Colonic mucosa (tissue), 4 donors: Measurements from ENCODE around the gene MEGF10. TPM values are rescaled to one million over a fixed set of nuclear protein-coding genes. Genes with fewer than 3 reads are reported as not detected.

ENCODE experiments used
- DNase-seq: peaks from one replicate; pipeline ENCODE4 v3.0.0-alpha.2; 2020
- H3K27ac ChIP-seq: fragments of 200-600 bp; one replicate; pipeline ENCODE4 v1.8.0; 2021
- H3K27me3 ChIP-seq: fragments of 200-600 bp; one replicate; pipeline ENCODE4 v1.8.0; 2021
- H3K36me3 ChIP-seq: fragments of 200-600 bp; one replicate; pipeline ENCODE4 v1.8.0; 2021
- H3K4me1 ChIP-seq: fragments of 200-600 bp; one replicate; pipeline ENCODE4 v1.8.0; 2021; ENCODE audit warnings: mild to moderate bottlenecking
- H3K4me3 ChIP-seq: fragments of 200-600 bp; one replicate; pipeline ENCODE4 v1.8.0; 2021
- H3K9ac ChIP-seq, 2 donors: one replicate each; pipeline ENCODE4 v1.7.0; 2013; ENCODE audit warnings: control low read depth in 2 of 2, low read depth in 2 of 2, low read length in 2 of 2
- H3K9me3 ChIP-seq: fragments of 200-600 bp; one replicate; pipeline ENCODE4 v1.8.0; 2021
- intact Hi-C: fragments of 100-400 bp; cut with DNase I; formaldehyde crosslinking; loops from one replicate; pipeline ENCODE4 v1.14.1; 2022
- total RNA-seq, 2 donors: library from RNA; stranded (reverse); fragmentation: NEBNext Ultra II Directional in 1 of 2; extraction: Animal tissue kit (Norgen Biotek cat#: 25700) in 1 of 2; gene quantifications; one replicate each; pipeline ENCODE4 v1.2.1, GENCODE V29; 2021
- TF ChIP-seq, protein P1 (sequence below): fragments of 200-600 bp; IDR thresholded peaks from one replicate; pipeline ENCODE4 v1.8.0; 2022; ENCODE audit warnings: antibody characterized with exemption, mild to moderate bottlenecking
- donor health status: healthy.
- donor health status: DM: no; HTN: no; CAD: no.
- donor health status: DM: no; HTN: no; CAD: no.

The MEGF10 gene
- total RNA-seq, 2 donors from 2014 or later, result 0.35 to 0.88 TPM

DNA sequence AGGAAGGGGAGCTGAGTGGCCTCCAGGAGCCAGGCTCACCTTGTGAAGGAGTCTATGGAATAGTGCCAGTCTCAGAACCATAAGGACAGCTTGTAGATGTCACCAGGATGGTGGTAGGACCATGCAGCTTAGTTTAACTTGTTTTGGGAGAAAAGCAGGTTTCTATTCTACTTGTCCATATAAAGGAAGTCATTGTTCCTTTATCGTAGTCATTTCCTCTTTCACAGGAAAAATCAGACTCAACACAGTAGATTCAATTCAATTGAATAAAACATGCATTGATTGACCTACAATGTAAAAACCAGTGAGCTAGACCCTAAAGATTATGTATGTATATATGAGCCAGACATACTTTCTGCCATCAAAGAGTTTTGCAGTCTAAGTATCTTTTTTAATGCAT is 53.3 kb downstream of the MEGF10 start:
- Histone ChIP-seq H3K27ac (no peak overlapping the region), H3K27me3 (no peaks in the 10 kb centered on the region), H3K4me3 (no peak overlapping the region), H3K36me3 (no peaks in the 10 kb centered on the region), H3K4me1 (no peaks in the 10 kb centered on the region), H3K9ac (no peak overlapping the region), H3K9me3 (no peaks in the 10 kb centered on the region)
- TF ChIP-seq, protein P1, sequence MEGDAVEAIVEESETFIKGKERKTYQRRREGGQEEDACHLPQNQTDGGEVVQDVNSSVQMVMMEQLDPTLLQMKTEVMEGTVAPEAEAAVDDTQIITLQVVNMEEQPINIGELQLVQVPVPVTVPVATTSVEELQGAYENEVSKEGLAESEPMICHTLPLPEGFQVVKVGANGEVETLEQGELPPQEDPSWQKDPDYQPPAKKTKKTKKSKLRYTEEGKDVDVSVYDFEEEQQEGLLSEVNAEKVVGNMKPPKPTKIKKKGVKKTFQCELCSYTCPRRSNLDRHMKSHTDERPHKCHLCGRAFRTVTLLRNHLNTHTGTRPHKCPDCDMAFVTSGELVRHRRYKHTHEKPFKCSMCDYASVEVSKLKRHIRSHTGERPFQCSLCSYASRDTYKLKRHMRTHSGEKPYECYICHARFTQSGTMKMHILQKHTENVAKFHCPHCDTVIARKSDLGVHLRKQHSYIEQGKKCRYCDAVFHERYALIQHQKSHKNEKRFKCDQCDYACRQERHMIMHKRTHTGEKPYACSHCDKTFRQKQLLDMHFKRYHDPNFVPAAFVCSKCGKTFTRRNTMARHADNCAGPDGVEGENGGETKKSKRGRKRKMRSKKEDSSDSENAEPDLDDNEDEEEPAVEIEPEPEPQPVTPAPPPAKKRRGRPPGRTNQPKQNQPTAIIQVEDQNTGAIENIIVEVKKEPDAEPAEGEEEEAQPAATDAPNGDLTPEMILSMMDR, result no peak
- no peak for DNase-seq
- intact Hi-C loops, result no loop called here

DNA sequence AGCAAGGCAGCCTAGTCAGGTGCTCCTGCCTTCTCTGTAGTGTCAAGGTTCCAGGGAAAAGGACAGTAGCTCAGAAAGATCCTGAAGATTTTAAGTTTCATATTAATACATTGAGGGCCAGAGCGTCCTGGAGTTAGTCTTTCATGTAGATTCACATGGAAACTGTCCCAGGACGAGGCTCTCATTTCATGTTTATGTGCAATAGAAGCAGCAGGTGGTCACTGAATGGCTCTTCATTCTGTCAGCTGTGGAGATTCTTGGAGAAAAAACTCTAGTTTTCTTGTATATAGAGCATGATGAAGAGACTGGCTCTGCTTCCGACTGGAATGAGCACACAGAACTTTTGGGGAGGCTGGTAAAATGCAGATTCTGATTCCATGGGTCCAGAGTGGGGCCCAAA is 54.3 kb downstream of the MEGF10 start:
- TF ChIP-seq, protein P1, result no peak
- no peaks in the 10 kb centered on the region for H3K9me3 ChIP-seq
- intact Hi-C loops, result no loop called here

DNA sequence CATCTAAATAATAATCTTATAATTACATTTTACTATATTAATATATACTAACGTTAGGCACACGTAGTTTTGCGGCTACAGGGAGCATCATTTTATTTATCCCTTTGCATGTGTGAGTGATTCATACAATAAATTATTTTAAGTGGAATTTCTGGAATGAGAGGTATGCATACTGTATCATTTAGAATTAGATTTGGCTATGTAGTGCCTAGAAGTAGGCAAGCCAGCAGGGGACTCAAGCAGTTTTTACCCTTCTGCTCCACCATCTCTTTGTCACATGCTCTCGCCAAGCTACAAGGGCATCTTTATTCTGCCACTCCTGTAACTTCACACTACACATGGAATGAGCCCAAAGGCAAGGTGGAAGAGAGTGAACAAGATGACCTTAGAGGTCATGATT is 60.8 kb downstream of the MEGF10 start:
- Histone ChIP-seq H3K27ac (no peak overlapping the region), H3K4me1 (no peaks in the 10 kb centered on the region), H3K9ac (no peak overlapping the region), H3K4me3 (no peak overlapping the region), H3K36me3 (no peaks in the 10 kb centered on the region), H3K9me3 (no peaks in the 10 kb centered on the region), H3K27me3 (no peaks in the 10 kb centered on the region)
- no peak for DNase-seq
- intact Hi-C loops, result no loop called here
- TF ChIP-seq, protein P1, result no peak

More for the DNA sequence above, 54.3 kb downstream of the MEGF10 start:
- Histone ChIP-seq H3K27me3 (no peaks in the 10 kb centered on the region), H3K4me3 (no peak overlapping the region), H3K9ac (no peak overlapping the region), H3K27ac (no peak overlapping the region), H3K4me1 (no peaks in the 10 kb centered on the region), H3K36me3 (no peaks in the 10 kb centered on the region)
- no peak for DNase-seq

DNA sequence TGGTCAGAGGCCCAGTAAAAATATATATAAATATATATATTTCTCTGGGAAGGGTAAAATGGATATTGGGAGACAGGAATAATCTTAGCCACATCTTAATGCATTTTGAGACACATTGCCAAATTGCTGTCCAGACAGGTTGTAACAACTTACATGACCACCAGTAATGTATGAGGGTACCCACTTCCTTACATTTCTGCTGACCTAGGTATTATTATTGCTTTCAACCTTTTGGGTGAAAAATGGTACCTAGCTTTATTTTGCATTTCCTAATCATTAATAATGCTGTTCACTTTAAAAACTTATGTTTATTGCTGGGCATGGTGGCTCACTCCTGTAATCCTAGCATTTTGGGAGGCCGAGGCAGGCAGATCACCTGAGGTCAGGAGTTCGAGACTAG is 61.5 kb downstream of the MEGF10 start:
- H3K4me1 ChIP-seq, result no peaks in the 10 kb centered on the region
- no peaks in the 10 kb centered on the region for H3K9me3 ChIP-seq
- H3K4me3 ChIP-seq, result no peak overlapping the region
- no peaks in the 10 kb centered on the region for H3K27me3 ChIP-seq
- no peak overlapping the region for H3K27ac ChIP-seq
- TF ChIP-seq, protein P1, result no peak
- DNase-seq, result no peak
- intact Hi-C loops, result no loop called here
- no peaks in the 10 kb centered on the region for H3K36me3 ChIP-seq
- no peak overlapping the region for H3K9ac ChIP-seq

DNA sequence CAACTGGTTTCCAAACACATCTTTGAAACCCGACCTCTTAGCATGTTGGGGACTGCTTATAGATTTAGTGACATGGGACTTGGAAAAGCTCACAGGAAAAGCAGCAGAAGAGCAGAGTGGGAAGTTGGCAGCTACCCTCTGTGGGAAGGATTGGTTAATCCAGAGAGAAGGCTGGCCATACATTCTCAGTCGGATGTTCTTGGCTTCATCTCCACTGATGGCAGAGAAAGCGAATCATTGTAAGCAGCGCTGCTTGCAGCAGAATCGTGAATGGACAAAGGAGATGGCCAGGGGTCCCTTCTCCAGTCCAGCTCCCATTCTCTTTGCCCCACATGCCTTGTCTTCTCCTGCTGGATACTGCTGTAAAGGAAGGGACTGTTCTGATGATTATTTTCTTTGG is 62.7 kb downstream of the MEGF10 start:
- H3K9ac ChIP-seq, result no peak overlapping the region
- intact Hi-C loops, result no loop called here
- TF ChIP-seq, protein P1, result no peak
- H3K27me3 ChIP-seq, result no peaks in the 10 kb centered on the region
- no peaks in the 10 kb centered on the region for H3K9me3 ChIP-seq
- no peak for DNase-seq
- H3K36me3 ChIP-seq, result no peaks in the 10 kb centered on the region
- H3K4me1 ChIP-seq, result no peaks in the 10 kb centered on the region
- H3K27ac ChIP-seq, result no peak overlapping the region
- no peak overlapping the region for H3K4me3 ChIP-seq

DNA sequence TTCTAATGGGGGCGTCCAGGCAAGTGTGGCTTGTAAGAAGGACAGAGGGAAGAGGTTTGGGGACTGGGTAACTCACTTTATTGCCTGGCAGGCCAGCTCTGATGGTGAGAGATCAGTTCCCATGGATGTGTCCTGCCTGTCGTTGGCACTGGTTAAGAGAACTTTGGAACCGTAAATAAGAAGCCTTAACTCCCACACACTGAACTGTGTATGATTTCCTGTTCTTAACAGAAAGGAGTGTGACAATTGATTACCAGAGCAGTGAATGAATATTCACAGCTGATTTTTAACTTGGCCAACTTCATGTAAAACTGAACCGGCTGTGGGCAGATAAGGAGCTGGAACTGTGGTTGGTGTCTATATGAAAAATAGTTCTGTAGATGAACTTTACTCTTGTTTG is 63.2 kb downstream of the MEGF10 start:
- Histone ChIP-seq H3K36me3 (no peaks in the 10 kb centered on the region), H3K9ac (no peak overlapping the region), H3K27me3 (no peaks in the 10 kb centered on the region), H3K4me1 (no peaks in the 10 kb centered on the region), H3K4me3 (no peak overlapping the region), H3K9me3 (no peaks in the 10 kb centered on the region), H3K27ac (no peak overlapping the region)
- TF ChIP-seq, protein P1, result no peak
- intact Hi-C loops, result no loop called here
- peak; percentile 25 for DNase-seq
